Loucy (cell line): ENCODE measurements around the gene LIPI.

ENCODE experiments used
- H2AFZ ChIP-seq: fragments of 200-600 bp; sonication (generic); 2 replicates; pipeline ENCODE4 v1.6.0; 2016; ENCODE audit warnings: antibody characterized with exemption, mild to moderate bottlenecking, low read length, moderate library complexity
- H3F3A ChIP-seq: fragments of 200-600 bp; 2 replicates; pipeline ENCODE4 v1.6.0; 2016; ENCODE audit warnings: antibody characterized with exemption, low read depth, mild to moderate bottlenecking
- H3K27me3 ChIP-seq: fragments of 200-600 bp; sonication (generic); 2 replicates; pipeline ENCODE4 v1.6.1; 2014; ENCODE audit warnings: low read length, mild to moderate bottlenecking; ENCODE audit not compliant: insufficient read depth, poor library complexity, severe bottlenecking
- H3K36me3 ChIP-seq: fragments of 200-600 bp; sonication (generic); 2 replicates; pipeline ENCODE4 v1.6.1; 2016; ENCODE audit warnings: low read length; ENCODE audit not compliant: insufficient read depth
- H3K4me1 ChIP-seq: fragments of 200-600 bp; sonication (generic); 2 replicates; pipeline ENCODE4 v1.5.1; 2014; ENCODE audit warnings: low read length, mild to moderate bottlenecking; ENCODE audit not compliant: insufficient read depth, poor library complexity, severe bottlenecking
- H3K4me2 ChIP-seq: fragments of 200-600 bp; sonication (generic); 2 replicates; pipeline ENCODE4 v1.6.0; 2014; ENCODE audit warnings: antibody characterized with exemption, low read length, low read depth, mild to moderate bottlenecking; ENCODE audit not compliant: poor library complexity, severe bottlenecking
- H3K4me3 ChIP-seq: fragments of 200-600 bp; sonication (generic); 2 replicates; pipeline ENCODE4 v1.5.1; 2014; ENCODE audit warnings: low read length, mild to moderate bottlenecking, mixed read lengths; ENCODE audit not compliant: poor library complexity, severe bottlenecking
- H3K79me2 ChIP-seq: fragments of 200-600 bp; sonication (generic); 2 replicates; pipeline ENCODE4 v1.6.1; 2014; ENCODE audit warnings: low read length; ENCODE audit not compliant: insufficient read depth
- H3K9ac ChIP-seq: fragments of 200-600 bp; sonication (generic); 2 replicates; pipeline ENCODE4 v1.6.0; 2014; ENCODE audit warnings: mild to moderate bottlenecking, low read depth, low read length, moderate library complexity; ENCODE audit not compliant: poor library complexity, severe bottlenecking
- H3K9me2 ChIP-seq: fragments of 200-600 bp; sonication (generic); replicated peaks from 2 replicates; pipeline ENCODE4 v1.6.1; 2016; ENCODE audit warnings: low read depth, low read length, mixed read lengths
- H3K9me3 ChIP-seq: fragments of 200-600 bp; sonication (generic); 2 replicates; pipeline ENCODE4 v1.6.1; 2014; ENCODE audit warnings: mild to moderate bottlenecking, antibody characterized with exemption, low read length, low read depth; ENCODE audit not compliant: insufficient read depth
- H4K20me1 ChIP-seq: fragments of 200-600 bp; sonication (generic); 2 replicates; pipeline ENCODE4 v1.6.0; 2014; ENCODE audit warnings: antibody characterized with exemption, low read length, mild to moderate bottlenecking; ENCODE audit not compliant: insufficient read depth, poor library complexity, severe bottlenecking
- CTCF ChIP-seq: fragments of 200-600 bp; sonication (generic); conservative IDR thresholded peaks from 2 replicates; pipeline ENCODE4 v1.5.1; 2014; ENCODE audit warnings: mild to moderate bottlenecking, antibody characterized with exemption, low read length
- EZH2phosphoT487 ChIP-seq: fragments of 200-600 bp; IDR thresholded peaks from 2 replicates; pipeline ENCODE4 v1.6.1; 2018; ENCODE audit warnings: antibody characterized with exemption, mild to moderate bottlenecking, moderate library complexity, borderline replicate concordance

Gene LIPI

GRCh38 chr21:14071902-14072734 lies 138.6 kb downstream of the LIPI start:
- H3K27me3 ChIP-seq, result no peaks in the 10 kb centered on the region
- H3K4me2 ChIP-seq, result no peak overlapping the region
- no peak overlapping the region for H3K4me3 ChIP-seq
- TF ChIP-seq CTCF, result no peak
- TF ChIP-seq EZH2phosphoT487, result no peak
- no peaks in the 10 kb centered on the region for H3K4me1 ChIP-seq
- no peak overlapping the region for H3K9ac ChIP-seq
- no peaks in the 10 kb centered on the region for H3K9me2 ChIP-seq
- H2AFZ ChIP-seq, result no peak overlapping the region
- H3K36me3 ChIP-seq, result no peaks in the 10 kb centered on the region; the same call in 1 of the 2 replicates
- H3K9me3 ChIP-seq, result no peaks in the 10 kb centered on the region
- H3K79me2 ChIP-seq, result no peaks in the 10 kb centered on the region
- no peaks in the 10 kb centered on the region for H3F3A ChIP-seq
- no peaks in the 10 kb centered on the region for H4K20me1 ChIP-seq

GRCh38 chr21:14070968-14071367 lies 139.8 kb downstream of the LIPI start:
- no peak overlapping the region for H3K4me2 ChIP-seq
- no peak overlapping the region for H3K4me3 ChIP-seq
- no peaks in the 10 kb centered on the region for H3K9me2 ChIP-seq
- H2AFZ ChIP-seq, result no peak overlapping the region
- no peak overlapping the region for H3K9ac ChIP-seq
- TF ChIP-seq CTCF (no peak), EZH2phosphoT487 (no peak)
- no peaks in the 10 kb centered on the region for H3K79me2 ChIP-seq
- no peaks in the 10 kb centered on the region for H3K4me1 ChIP-seq
- H3K36me3 ChIP-seq, result no peaks in the 10 kb centered on the region; the same call in 1 of the 2 replicates
- no peaks in the 10 kb centered on the region for H3F3A ChIP-seq
- no peaks in the 10 kb centered on the region for H3K9me3 ChIP-seq
- no peaks in the 10 kb centered on the region for H3K27me3 ChIP-seq
- H4K20me1 ChIP-seq, result no peaks in the 10 kb centered on the region

- Histone ChIP-seq H3K4me2 (no peak overlapping the region), H3K36me3 (no peaks in the 10 kb centered on the region; the same call in 1 of the 2 replicates), H3K4me1 (no peaks in the 10 kb centered on the region), H3F3A (no peaks in the 10 kb centered on the region), H3K4me3 (no peak overlapping the region), H3K79me2 (no peaks in the 10 kb centered on the region), H3K27me3 (no peaks in the 10 kb centered on the region), H3K9me3 (no peaks in the 10 kb centered on the region), H4K20me1 (no peaks in the 10 kb centered on the region), H3K9me2 (no peaks in the 10 kb centered on the region), H3K9ac (no peak overlapping the region), H2AFZ (no peak overlapping the region)
- TF ChIP-seq EZH2phosphoT487 (no peak), CTCF (no peak)
Observed at GRCh38 chr21:14070049-14070893, 140.5 kb downstream of the LIPI start.
